Measurements from ENCODE around the gene TRPM6. TPM values are rescaled to one million over a fixed set of nuclear protein-coding genes. Genes with fewer than 3 reads are reported as not detected.

The TRPM6 gene
- polyA plus RNA-seq, 2 donors: 0.10 to 0.31 TPM

DNA sequence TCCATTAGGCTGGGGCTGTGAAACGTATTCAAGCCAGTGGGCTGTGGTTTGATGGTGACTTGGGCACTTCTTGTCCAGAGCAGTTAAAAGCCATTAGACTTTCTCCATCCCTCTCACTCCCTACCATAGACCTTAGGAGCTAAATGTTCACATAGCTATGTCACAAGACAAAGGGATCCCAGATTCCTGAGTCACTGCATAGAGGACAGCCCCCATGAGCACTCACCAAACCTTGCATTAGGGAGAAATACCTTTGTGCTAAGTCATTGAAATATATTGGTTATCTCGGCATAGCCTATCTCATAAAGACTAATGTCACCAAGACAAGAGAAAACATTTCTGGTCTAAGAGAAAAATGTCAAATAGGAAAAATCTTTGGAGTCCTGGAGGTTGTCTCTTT lies 104.3 kb downstream of the TRPM6 start:
- 71 to 74% methylated on average over 2 of the region's 2 CpGs for WGBS, 2 donors
- H3K4me1 ChIP-seq (ENCODE audit: control insufficient read depth in 2 of 2, insufficient read depth in 2 of 2, low read length in 1 of 2): no peaks in the 10 kb centered on the region
- no peaks in the 10 kb centered on the region for H3K36me3 ChIP-seq (ENCODE audit: control insufficient read depth in 2 of 2, insufficient read depth in 2 of 2, low read length in 1 of 2)
- H3K27me3 ChIP-seq (ENCODE audit: control insufficient read depth in 1 of 2, insufficient read depth in 2 of 2, low read length in 2 of 2): no peaks in the 10 kb centered on the region
- H3K4me3 ChIP-seq (ENCODE audit: low read depth in 1 of 2, low read length in 2 of 2): no peak overlapping the region
- H3K27ac ChIP-seq (ENCODE audit: low read depth in 2 of 2, low read length in 1 of 2): no peak overlapping the region
- no peaks in the 10 kb centered on the region for H3K9me3 ChIP-seq (ENCODE audit: control insufficient read depth in 2 of 2, insufficient read depth in 1 of 2, low read depth in 1 of 2, low read length in 1 of 2)

DNA sequence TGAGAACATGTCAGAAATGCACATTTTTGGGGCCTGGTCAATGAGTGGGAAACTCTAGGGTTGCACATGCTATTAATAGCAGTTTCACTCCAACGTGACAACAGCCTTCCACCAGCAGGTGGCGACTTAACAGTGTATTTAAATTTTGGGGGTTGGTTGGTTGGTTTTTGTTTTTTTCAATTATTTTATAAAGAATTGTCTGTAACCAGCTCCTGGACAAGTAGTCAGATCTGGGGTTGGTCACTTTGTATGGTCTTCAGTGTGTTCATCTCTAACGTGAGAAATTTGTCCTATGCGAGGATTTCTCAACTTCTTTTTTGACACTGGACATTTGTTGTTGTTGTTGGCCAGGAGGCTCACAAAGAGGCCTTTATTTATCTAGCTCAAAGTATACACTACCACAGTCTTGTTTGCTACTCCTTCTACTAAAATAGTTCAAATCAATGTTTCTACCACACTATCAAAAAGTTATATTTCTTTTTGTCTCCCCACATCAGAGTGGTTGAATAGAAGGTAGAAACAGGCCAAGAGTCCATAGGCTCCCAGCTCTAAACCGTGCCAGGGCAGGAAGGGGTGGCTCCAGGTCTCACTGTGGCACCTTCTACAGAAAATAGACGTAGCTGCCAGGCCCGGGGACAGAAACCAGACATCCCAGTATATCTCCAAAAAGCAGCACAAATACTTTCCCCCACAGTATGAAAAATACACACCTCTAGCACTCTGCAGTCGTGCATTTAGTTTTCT lies 110.4 kb downstream of the TRPM6 start:
- H3K27me3 ChIP-seq (ENCODE audit: control insufficient read depth in 1 of 2, insufficient read depth in 2 of 2, low read length in 2 of 2): no peaks in the 10 kb centered on the region
- WGBS, 2 donors: 39 to 43% methylated on average over 8 of the region's 8 CpGs
- H3K4me3 ChIP-seq (ENCODE audit: low read depth in 1 of 2, low read length in 2 of 2): no peak overlapping the region
- no peak overlapping the region for H3K27ac ChIP-seq (ENCODE audit: low read depth in 2 of 2, low read length in 1 of 2)
- H3K9me3 ChIP-seq (ENCODE audit: control insufficient read depth in 2 of 2, insufficient read depth in 1 of 2, low read depth in 1 of 2, low read length in 1 of 2): no peaks in the 10 kb centered on the region
- H3K36me3 ChIP-seq (ENCODE audit: control insufficient read depth in 2 of 2, insufficient read depth in 2 of 2, low read length in 1 of 2): no peaks in the 10 kb centered on the region
- no peaks in the 10 kb centered on the region for H3K4me1 ChIP-seq (ENCODE audit: control insufficient read depth in 2 of 2, insufficient read depth in 2 of 2, low read length in 1 of 2)

DNA sequence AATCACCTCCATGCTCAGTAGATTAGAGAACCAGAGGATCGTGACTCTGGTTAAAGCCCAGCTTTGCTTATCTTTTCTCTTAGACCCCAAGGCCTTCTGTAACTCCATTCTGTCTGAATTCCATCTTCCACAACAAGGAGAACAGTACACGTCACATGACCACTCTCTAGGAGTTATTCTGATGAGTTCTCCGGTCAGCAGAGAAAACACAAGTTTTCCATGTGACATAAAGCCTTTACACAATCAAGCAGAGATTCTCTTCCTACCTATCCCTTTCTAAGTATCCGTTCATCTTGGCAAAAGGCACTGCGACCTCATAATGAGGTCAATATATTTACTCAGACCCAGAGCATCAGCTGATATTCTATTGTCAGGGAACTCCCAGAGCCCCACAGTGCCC lies 112.3 kb downstream of the TRPM6 start:
- Histone ChIP-seq H3K27me3 (ENCODE audit: control insufficient read depth in 1 of 2, insufficient read depth in 2 of 2, low read length in 2 of 2) (no peaks in the 10 kb centered on the region), H3K4me1 (ENCODE audit: control insufficient read depth in 2 of 2, insufficient read depth in 2 of 2, low read length in 1 of 2) (no peaks in the 10 kb centered on the region), H3K36me3 (ENCODE audit: control insufficient read depth in 2 of 2, insufficient read depth in 2 of 2, low read length in 1 of 2) (no peaks in the 10 kb centered on the region), H3K9me3 (ENCODE audit: control insufficient read depth in 2 of 2, insufficient read depth in 1 of 2, low read depth in 1 of 2, low read length in 1 of 2) (no peaks in the 10 kb centered on the region), H3K4me3 (ENCODE audit: low read depth in 1 of 2, low read length in 2 of 2) (no peak overlapping the region), H3K27ac (ENCODE audit: low read depth in 2 of 2, low read length in 1 of 2) (no peak overlapping the region)
- WGBS, 2 donors: 84 to 85% methylated on average over 5 of the region's 5 CpGs

DNA sequence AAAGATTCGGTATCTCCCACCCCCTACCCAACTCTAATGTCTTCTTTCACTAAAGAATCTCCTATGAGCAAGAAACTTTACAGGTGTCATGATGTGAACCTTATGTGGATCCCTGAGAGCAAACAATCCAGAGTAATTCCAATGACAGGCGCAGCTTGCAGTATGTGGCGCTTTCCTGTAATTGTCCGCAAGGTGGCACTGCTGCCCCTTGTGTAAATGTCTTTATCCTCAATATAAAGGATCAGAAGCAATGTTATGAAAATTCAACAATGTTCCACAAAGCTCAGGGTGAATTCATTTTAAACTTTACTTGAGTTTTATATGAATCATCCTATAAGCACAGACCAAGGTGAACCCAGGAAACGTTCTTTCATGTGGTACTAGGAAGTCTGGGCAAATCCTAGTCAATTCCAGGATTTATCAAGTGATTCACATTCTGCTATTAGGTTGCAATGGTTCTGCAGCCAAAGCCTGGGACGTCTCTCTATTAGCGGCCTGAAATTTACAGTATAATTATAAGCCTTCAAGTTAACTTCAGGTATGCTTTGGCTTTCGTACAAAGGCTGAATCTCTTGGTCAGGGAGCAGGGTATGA lies 113.7 kb downstream of the TRPM6 start:
- Histone ChIP-seq H3K4me1 (ENCODE audit: control insufficient read depth in 2 of 2, insufficient read depth in 2 of 2, low read length in 1 of 2) (no peaks in the 10 kb centered on the region), H3K36me3 (ENCODE audit: control insufficient read depth in 2 of 2, insufficient read depth in 2 of 2, low read length in 1 of 2) (no peaks in the 10 kb centered on the region)
- 22 to 28% methylated on average over 8 of the region's 8 CpGs for WGBS, 2 donors

DNA sequence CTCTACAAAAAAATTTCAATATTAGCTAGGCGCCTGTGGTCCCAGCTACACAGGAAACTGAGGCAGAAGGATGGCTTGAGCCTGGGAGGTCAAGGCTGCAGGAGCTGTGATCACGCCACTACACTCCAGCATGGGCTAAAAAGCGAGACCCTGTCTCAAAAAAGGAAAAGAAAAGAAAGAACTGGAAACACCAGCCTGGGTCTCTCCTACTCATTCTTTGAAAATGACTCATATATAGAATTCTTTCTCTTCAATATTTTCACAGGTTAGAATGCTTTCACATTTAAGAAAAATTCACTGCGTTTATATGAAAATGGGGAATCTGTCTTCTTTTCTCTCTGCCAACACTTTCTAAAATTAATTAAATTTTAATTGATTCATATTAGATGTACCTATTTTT lies 115.6 kb downstream of the TRPM6 start:
- no peaks in the 10 kb centered on the region for H3K36me3 ChIP-seq (ENCODE audit: control insufficient read depth in 2 of 2, insufficient read depth in 2 of 2, low read length in 1 of 2)
- no peak overlapping the region for H3K4me3 ChIP-seq (ENCODE audit: low read depth in 1 of 2, low read length in 2 of 2)
- H3K27ac ChIP-seq (ENCODE audit: low read depth in 2 of 2, low read length in 1 of 2): no peak overlapping the region
- WGBS, 2 donors: 83 to 84% methylated on average over 4 of the region's 4 CpGs
- no peaks in the 10 kb centered on the region for H3K27me3 ChIP-seq (ENCODE audit: control insufficient read depth in 1 of 2, insufficient read depth in 2 of 2, low read length in 2 of 2)
- no peaks in the 10 kb centered on the region for H3K9me3 ChIP-seq (ENCODE audit: control insufficient read depth in 2 of 2, insufficient read depth in 1 of 2, low read depth in 1 of 2, low read length in 1 of 2)
- H3K4me1 ChIP-seq (ENCODE audit: control insufficient read depth in 2 of 2, insufficient read depth in 2 of 2, low read length in 1 of 2): no peaks in the 10 kb centered on the region

More for the DNA sequence above, 113.7 kb downstream of the TRPM6 start:
- no peaks in the 10 kb centered on the region for H3K9me3 ChIP-seq (ENCODE audit: control insufficient read depth in 2 of 2, insufficient read depth in 1 of 2, low read depth in 1 of 2, low read length in 1 of 2)
- H3K27ac ChIP-seq (ENCODE audit: low read depth in 2 of 2, low read length in 1 of 2): no peak overlapping the region
- no peaks in the 10 kb centered on the region for H3K27me3 ChIP-seq (ENCODE audit: control insufficient read depth in 1 of 2, insufficient read depth in 2 of 2, low read length in 2 of 2)
- no peak overlapping the region for H3K4me3 ChIP-seq (ENCODE audit: low read depth in 1 of 2, low read length in 2 of 2)

DNA sequence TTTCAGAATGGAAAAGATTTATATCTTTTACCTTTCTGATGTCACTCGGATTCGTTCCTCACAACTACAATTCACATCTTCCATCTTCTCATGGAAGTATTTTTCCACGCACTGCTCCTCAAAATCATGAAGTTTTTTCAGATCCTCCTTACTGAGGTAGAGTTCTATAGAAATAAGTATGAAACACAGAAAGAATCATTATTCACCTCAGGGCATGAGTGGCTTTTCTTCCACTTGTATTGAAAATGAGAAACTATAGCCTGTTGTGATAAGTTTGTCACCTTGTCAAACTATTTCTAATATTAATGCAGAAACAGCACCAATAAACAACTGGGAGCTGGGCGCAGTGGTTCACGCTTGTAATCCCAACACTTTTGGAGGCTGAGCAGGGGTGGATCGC lies 116.0 kb downstream of the TRPM6 start:
- Histone ChIP-seq H3K4me1 (ENCODE audit: control insufficient read depth in 2 of 2, insufficient read depth in 2 of 2, low read length in 1 of 2) (no peaks in the 10 kb centered on the region), H3K27ac (ENCODE audit: low read depth in 2 of 2, low read length in 1 of 2) (no peak overlapping the region), H3K27me3 (ENCODE audit: control insufficient read depth in 1 of 2, insufficient read depth in 2 of 2, low read length in 2 of 2) (no peaks in the 10 kb centered on the region), H3K9me3 (ENCODE audit: control insufficient read depth in 2 of 2, insufficient read depth in 1 of 2, low read depth in 1 of 2, low read length in 1 of 2) (no peaks in the 10 kb centered on the region), H3K36me3 (ENCODE audit: control insufficient read depth in 2 of 2, insufficient read depth in 2 of 2, low read length in 1 of 2) (no peaks in the 10 kb centered on the region), H3K4me3 (ENCODE audit: low read depth in 1 of 2, low read length in 2 of 2) (no peak overlapping the region)
- 90% methylated on average over 6 of the region's 6 CpGs for WGBS, 2 donors

DNA sequence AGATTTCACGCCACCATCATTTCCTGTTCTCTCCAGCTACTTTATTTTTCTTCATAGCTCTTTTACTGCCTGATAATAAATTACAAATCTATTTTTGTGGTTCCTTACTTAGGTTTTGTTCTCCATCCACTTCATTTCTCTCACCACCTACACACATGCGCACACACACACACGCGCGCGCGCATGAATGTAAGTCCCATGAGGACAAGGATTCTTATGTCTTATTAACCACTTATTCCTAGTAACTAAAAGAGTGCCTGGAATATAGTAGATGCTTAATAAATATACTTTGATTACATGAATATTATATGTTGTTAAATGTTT lies 116.5 kb downstream of the TRPM6 start:
- no peak overlapping the region for H3K27ac ChIP-seq (ENCODE audit: low read depth in 2 of 2, low read length in 1 of 2)
- WGBS, 2 donors: 90 to 93% methylated on average over 7 of the region's 7 CpGs
- H3K4me1 ChIP-seq (ENCODE audit: control insufficient read depth in 2 of 2, insufficient read depth in 2 of 2, low read length in 1 of 2): no peaks in the 10 kb centered on the region
- no peaks in the 10 kb centered on the region for H3K9me3 ChIP-seq (ENCODE audit: control insufficient read depth in 2 of 2, insufficient read depth in 1 of 2, low read depth in 1 of 2, low read length in 1 of 2)
- H3K4me3 ChIP-seq (ENCODE audit: low read depth in 1 of 2, low read length in 2 of 2): no peak overlapping the region
- H3K36me3 ChIP-seq (ENCODE audit: control insufficient read depth in 2 of 2, insufficient read depth in 2 of 2, low read length in 1 of 2): no peaks in the 10 kb centered on the region
- H3K27me3 ChIP-seq (ENCODE audit: control insufficient read depth in 1 of 2, insufficient read depth in 2 of 2, low read length in 2 of 2): no peaks in the 10 kb centered on the region

DNA sequence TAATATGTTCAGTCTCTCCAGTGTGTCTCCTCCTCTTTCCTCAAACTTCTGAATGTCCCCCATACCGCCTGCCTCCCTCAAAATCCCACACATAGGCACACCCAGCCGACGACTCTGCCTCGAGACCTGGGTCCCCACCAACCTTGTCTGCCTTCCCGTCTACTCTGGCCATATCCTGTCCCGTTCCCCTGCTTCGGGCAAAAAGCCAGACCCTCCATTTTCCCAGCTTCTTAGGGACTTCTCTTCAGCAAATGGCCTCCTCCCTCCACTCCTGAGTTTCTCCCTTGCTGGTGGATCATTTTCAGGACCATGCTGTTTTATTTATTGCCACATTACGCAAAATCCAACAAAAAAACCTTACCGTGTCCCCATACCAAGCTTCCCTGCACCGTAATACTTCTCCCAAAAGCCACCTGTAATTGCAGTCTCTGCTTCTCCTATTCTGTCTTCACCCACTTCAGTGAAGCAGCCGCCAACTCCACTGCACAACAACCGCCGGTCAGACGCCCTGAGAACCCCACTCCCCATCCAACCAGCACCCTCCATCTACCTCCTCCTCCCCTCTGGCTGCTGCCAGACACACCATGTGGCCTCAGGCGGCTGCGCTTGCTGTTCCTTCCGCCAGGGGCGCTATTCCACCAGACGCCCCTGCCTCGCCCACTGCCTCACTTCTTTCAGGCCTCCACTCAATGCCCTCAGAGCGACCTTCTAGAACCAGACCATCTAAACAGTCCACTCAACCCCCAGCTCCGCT lies 117.0 kb downstream of the TRPM6 start:
- no peak overlapping the region for H3K4me3 ChIP-seq (ENCODE audit: low read depth in 1 of 2, low read length in 2 of 2)
- H3K27ac ChIP-seq (ENCODE audit: low read depth in 2 of 2, low read length in 1 of 2): no peak overlapping the region
- H3K27me3 ChIP-seq (ENCODE audit: control insufficient read depth in 1 of 2, insufficient read depth in 2 of 2, low read length in 2 of 2): no peaks in the 10 kb centered on the region
- H3K4me1 ChIP-seq (ENCODE audit: control insufficient read depth in 2 of 2, insufficient read depth in 2 of 2, low read length in 1 of 2): no peaks in the 10 kb centered on the region
- H3K9me3 ChIP-seq (ENCODE audit: control insufficient read depth in 2 of 2, insufficient read depth in 1 of 2, low read depth in 1 of 2, low read length in 1 of 2): no peaks in the 10 kb centered on the region
- 79% methylated on average over 22 of the region's 22 CpGs for WGBS, 2 donors
- no peaks in the 10 kb centered on the region for H3K36me3 ChIP-seq (ENCODE audit: control insufficient read depth in 2 of 2, insufficient read depth in 2 of 2, low read length in 1 of 2)

DNA sequence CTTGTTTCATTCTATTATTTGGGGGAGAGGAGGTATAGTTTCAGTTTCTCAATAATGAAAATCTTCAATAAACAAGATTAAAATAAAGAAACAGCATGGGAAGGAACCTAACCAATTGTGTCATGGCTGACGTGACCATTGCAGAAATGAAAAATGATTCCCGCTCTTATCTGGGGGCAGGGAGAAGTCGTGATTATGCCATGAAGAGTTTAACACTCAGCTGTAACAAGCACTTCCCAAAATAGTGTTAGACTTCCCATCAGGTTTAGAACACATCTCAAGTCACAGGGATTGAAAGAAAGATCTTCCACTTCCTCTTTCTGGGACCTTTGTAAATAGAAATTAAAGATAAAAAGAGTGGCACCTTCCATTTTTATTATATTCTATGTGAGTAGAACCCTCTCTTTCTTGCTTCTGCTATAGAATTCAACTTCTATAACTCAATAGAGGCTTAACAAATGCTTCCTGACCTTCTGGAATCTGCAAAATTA lies 122.2 kb downstream of the TRPM6 start:
- H3K27me3 ChIP-seq (ENCODE audit: control insufficient read depth in 1 of 2, insufficient read depth in 2 of 2, low read length in 2 of 2): no peaks in the 10 kb centered on the region
- no peaks in the 10 kb centered on the region for H3K9me3 ChIP-seq (ENCODE audit: control insufficient read depth in 2 of 2, insufficient read depth in 1 of 2, low read depth in 1 of 2, low read length in 1 of 2)
- no peak overlapping the region for H3K27ac ChIP-seq (ENCODE audit: low read depth in 2 of 2, low read length in 1 of 2)
- 60% methylated on average over 3 of the region's 3 CpGs for WGBS, 2 donors
- H3K4me1 ChIP-seq (ENCODE audit: control insufficient read depth in 2 of 2, insufficient read depth in 2 of 2, low read length in 1 of 2): no peaks in the 10 kb centered on the region
- no peaks in the 10 kb centered on the region for H3K36me3 ChIP-seq (ENCODE audit: control insufficient read depth in 2 of 2, insufficient read depth in 2 of 2, low read length in 1 of 2)
- H3K4me3 ChIP-seq (ENCODE audit: low read depth in 1 of 2, low read length in 2 of 2): no peak overlapping the region

Measured in esophagus (tissue), 2 donors.